ENCODE results near the gene SLC35B1.

SLC35B1 gene

DNA sequence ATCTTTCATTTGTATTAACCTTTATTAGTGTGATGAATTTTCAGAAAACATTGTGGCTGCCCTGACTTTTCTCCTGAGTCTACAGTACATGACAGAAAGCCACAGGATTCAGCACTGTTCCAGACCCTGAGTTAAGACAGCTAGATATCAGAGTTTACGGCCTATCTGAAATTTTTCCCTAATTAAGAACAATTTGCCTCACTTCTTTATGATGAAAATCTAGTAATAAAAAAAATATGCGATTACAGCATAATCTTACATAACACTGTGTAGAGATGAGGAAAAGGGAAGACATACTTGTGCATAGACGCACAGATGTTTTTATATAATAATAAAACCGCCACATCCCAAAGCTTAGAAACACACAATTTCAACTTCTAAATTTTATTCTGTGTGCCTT is 37.1 kb downstream of the SLC35B1 start:
- no peak for DNase-seq (ENCODE audit: low spot score)

DNA sequence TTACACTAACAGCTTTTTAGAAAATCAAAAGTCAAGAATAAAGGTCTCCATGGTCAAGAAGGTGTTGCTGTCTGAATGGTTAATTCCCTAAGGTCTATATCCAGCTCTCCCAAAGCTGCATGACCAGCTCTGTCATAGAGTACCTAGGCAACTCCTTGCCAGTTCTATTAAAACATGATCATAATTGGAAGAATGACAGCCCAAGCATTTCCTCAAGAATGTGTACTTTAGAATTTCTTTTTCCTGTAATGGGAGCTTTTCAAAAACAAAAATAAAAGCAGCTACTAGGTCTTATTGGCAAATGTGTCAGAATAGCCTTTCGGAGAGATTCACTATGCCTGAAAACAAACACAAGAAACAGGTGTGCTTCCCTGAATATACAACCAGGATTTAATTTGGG is 37.8 kb downstream of the SLC35B1 start:
- no peak for DNase-seq (ENCODE audit: low spot score)

DNA sequence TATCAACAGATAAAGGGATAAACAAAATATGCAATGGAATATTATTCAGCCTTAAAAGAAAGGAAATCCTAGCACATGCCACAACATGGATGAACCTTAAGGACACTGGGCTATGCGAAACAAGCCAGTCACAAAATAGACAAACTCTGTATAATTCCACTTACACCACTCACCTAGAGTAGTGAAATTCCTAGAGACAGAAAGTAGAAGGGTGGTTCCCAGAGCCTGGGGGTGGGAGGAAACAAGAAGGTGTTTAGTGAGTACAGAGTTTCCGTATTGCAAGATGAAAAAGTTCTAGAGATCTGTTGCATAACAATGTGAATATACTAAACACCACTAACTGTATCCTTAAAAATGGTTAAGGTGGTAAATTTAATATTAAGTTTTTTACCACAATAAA is 39.9 kb downstream of the SLC35B1 start:
- DNase-seq (ENCODE audit: low spot score) = no peak

DNA sequence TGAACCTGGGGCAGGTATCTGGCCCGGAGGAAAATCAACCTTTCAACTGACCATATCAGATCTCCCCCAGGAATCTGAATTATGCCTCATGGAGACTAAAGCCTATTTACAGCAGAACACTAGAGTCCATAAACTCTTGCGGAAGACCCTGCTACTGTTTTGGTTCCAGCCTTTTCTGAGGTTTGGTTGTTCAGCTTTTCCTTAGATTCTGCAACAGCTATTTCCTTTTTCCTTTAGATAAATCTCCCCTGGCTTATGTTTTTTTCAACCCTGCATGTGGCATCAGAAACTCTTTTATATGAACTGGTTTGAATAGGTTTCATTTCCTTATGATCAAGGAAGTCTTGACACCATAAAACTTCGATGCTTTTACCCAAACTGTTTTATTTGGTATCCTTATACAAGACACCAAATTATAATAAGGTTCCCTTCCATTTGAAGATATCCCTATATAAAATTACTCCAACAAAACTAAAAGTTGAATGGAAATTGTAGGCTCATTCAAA is 43.0 kb downstream of the SLC35B1 start:
- no peak for DNase-seq (ENCODE audit: low spot score)

DNA sequence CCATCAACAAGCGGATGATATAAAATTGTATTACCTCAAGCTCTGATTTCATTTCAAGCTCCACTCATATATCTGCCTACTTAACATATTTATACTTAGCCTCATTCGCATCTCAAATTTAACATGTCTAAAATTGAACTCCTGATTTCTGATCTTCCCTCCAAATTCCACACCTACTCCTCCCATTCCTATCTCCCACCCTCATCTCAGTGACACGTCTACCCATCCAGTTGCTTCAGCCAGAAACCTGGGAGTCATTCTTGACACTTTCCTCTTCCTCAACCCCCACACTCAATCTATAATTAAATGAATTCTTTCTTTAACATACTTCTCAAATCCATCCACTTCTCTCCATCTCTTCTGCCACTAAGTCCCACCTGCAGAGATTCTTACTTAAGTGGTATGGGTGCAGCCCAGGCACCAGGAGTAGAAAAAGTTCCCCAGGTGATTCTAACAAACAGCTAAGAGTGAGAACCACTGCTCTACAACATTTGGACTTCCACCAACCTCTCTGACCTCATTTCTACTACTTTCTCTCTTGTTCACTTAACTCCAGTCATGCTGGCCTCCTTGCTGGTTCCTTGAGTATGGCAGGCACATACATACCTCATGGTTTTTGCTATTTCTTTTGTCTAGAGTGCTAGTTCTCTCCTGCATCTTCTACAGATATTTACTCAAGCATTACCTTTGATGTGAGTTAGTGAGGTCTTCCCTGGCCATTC is 47.9 kb downstream of the SLC35B1 start:
- no peak for DNase-seq (ENCODE audit: low spot score)

DNA sequence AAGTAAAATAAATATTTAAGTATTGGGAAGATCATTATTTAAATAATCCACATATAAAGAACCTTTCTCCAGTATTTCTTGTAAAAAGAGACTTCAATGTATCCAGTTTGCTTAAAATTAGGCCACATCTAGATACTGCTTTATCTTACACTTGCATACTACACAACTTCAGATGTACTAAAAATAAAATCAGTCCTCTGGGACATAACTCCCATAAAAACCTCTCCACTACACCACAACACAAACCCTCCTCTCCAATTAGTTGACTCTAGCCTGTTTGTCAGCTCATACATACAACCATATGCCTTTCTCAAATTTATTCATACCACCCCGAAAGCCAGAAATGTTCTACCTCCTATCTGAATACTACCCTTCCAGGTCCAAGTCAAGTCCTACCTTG is 51.5 kb downstream of the SLC35B1 start:
- DNase-seq (ENCODE audit: low spot score) = no peak
